Measurements from ENCODE around the gene LRBA. TPM values are rescaled to one million over a fixed set of nuclear protein-coding genes. Genes with fewer than 3 reads are reported as not detected.
A peak's percentile ranks its signal among the peaks of the same experiment; 100 is the strongest.
"Not testable (repeated sequence)": the region's sequence is repeated elsewhere in the genome, so short reads cannot be mapped to it uniquely, and the experiment has no call there.

LRBA gene
- total and polyA plus RNA-seq, 8 donors: 7.3 to 156 (median 73.9) TPM

GRCh38 chr4:150387981-150388380, 627.1 kb downstream of the LRBA start:
- Histone ChIP-seq H3K4me1 (no peaks in the 10 kb centered on the region), H3K4me3 (no peak overlapping the region), H3K36me3 (no peaks in the 10 kb centered on the region), H3K27me3 (no peaks in the 10 kb centered on the region), H3K27ac (no peak overlapping the region), H3K9me3 (peaks cover 0 to 5% (median 2%) of the 10 kb centered on the region in 4 donors)
- TF ChIP-seq CTCF (IDR thresholded peaks at IDR 0.05): no peak
- TF ChIP-seq POLR2A (IDR thresholded peaks at IDR 0.05): no peak
- TF ChIP-seq POLR2AphosphoS5 (IDR thresholded peaks at IDR 0.05): no peak
- TF ChIP-seq EP300 (IDR thresholded peaks at IDR 0.05): no peak
- no peak for DNase-seq
- 94 to 97% (median 94%) methylated on average over 4 of the region's 4 CpGs for WGBS, 5 donors
- intact Hi-C loops (cut with DNase I; ENCODE audit: low total_unique reads): no loop called here

- WGBS, 5 donors: 95 to 100% (median 98%) methylated on average over 2 of the region's 2 CpGs
- H3K27me3 ChIP-seq; H3K4me1 ChIP-seq; H3K36me3 ChIP-seq; H3K27ac ChIP-seq; H3K9me3 ChIP-seq; intact Hi-C loops (cut with DNase I; ENCODE audit: low total_unique reads); DNase-seq; H3K4me3 ChIP-seq: not testable (repeated sequence)
These were observed 628.7 kb downstream of the LRBA start for GRCh38 chr4:150386415-150386814.

GRCh38 chr4:150385606-150386005, 629.5 kb downstream of the LRBA start:
- 41 to 66% (median 47%) methylated on average over 2 of the region's 2 CpGs for WGBS, 5 donors
- TF ChIP-seq EP300 (IDR thresholded peaks at IDR 0.05): no peak
- TF ChIP-seq POLR2AphosphoS5 (IDR thresholded peaks at IDR 0.05): peak in 1 of 3 donors; percentile 7
- Histone ChIP-seq H3K4me3 (no peak overlapping the region), H3K27me3 (no peaks in the 10 kb centered on the region), H3K27ac (no peak overlapping the region), H3K4me1 (no peaks in the 10 kb centered on the region), H3K9me3 (no peaks in the 10 kb centered on the region), H3K36me3 (no peaks in the 10 kb centered on the region)
- intact Hi-C loops (cut with DNase I; ENCODE audit: low total_unique reads): no loop called here
- peak in 1 of 2 donors; percentile 21 for DNase-seq

GRCh38 chr4:150384249-150384648, 630.8 kb downstream of the LRBA start:
- intact Hi-C loops (cut with DNase I; ENCODE audit: low total_unique reads): no loop called here
- no peak overlapping the region for H3K27ac ChIP-seq
- H3K4me1 ChIP-seq: no peaks in the 10 kb centered on the region
- DNase-seq: no peak
- H3K9me3 ChIP-seq: no peaks in the 10 kb centered on the region
- H3K27me3 ChIP-seq: no peaks in the 10 kb centered on the region
- H3K4me3 ChIP-seq: no peak overlapping the region
- TF ChIP-seq POLR2AphosphoS5 (IDR thresholded peaks at IDR 0.05): no peak
- no peak for TF ChIP-seq POLR2A (IDR thresholded peaks at IDR 0.05)
- no peak for TF ChIP-seq EP300 (IDR thresholded peaks at IDR 0.05)
- TF ChIP-seq CTCF (IDR thresholded peaks at IDR 0.05): no peak
- no peaks in the 10 kb centered on the region for H3K36me3 ChIP-seq
- WGBS, 5 donors: 83 to 96% (median 92%) methylated on average over 4 of the region's 4 CpGs

- no peak overlapping the region for H3K4me3 ChIP-seq
- no peaks in the 10 kb centered on the region for H3K27me3 ChIP-seq
- no peak overlapping the region for H3K27ac ChIP-seq
- TF ChIP-seq EP300 (IDR thresholded peaks at IDR 0.05) (no peak), CTCF (IDR thresholded peaks at IDR 0.05) (no peak), POLR2A (IDR thresholded peaks at IDR 0.05) (no peak), POLR2AphosphoS5 (IDR thresholded peaks at IDR 0.05) (no peak)
- no peaks in the 10 kb centered on the region for H3K9me3 ChIP-seq
- H3K36me3 ChIP-seq: no peaks in the 10 kb centered on the region
- 79 to 94% (median 86%) methylated on average over 1 of the region's 1 CpG for WGBS, 5 donors
- intact Hi-C loops (cut with DNase I; ENCODE audit: low total_unique reads): no loop called here
- no peaks in the 10 kb centered on the region for H3K4me1 ChIP-seq
- DNase-seq: no peak
These were observed 633.1 kb downstream of the LRBA start for GRCh38 chr4:150382028-150382427.

Data from stomach (tissue), 9 donors.